GM12892 (cell line): ENCODE measurements around the gene F13A1.

Experiments
- POLR2A ChIP-seq: IDR thresholded peaks from 2 replicates; pipeline ENCODE4 v1.6.1; 2011; ENCODE audit warnings: low read depth, low read length, control low read depth
- POLR2AphosphoS5 ChIP-seq: IDR thresholded peaks from 2 replicates; pipeline ENCODE4 v1.6.1; 2011; ENCODE audit warnings: low read depth, low read length, control low read depth

- no peak for TF ChIP-seq POLR2A
- no peak for TF ChIP-seq POLR2AphosphoS5
Measured at GRCh38 chr6:6196762-6197161, 123.7 kb downstream of the F13A1 start.
